ENCODE data around the gene EYA3. TPM values are rescaled to one million over a fixed set of nuclear protein-coding genes. Genes with fewer than 3 reads are reported as not detected.

The EYA3 gene
- total RNA-seq, 1 experiment from 2014 or later = 32.7 TPM

- Histone ChIP-seq H3K23me2 (ENCODE audit: insufficient read length, low read depth, low read length, poor library complexity, severe bottlenecking) (no peaks in the 10 kb centered on the region), H2BK12ac (ENCODE audit: insufficient read length, low read depth, low read length) (no peak overlapping the region), H2AK5ac (ENCODE audit: insufficient read length, low read length) (no peak overlapping the region), H3K18ac (ENCODE audit: insufficient read length, low read depth, low read length) (no peak overlapping the region), H3K14ac (ENCODE audit: insufficient read depth, low read length) (no peak overlapping the region), H4K8ac (replicated peaks; ENCODE audit: insufficient read length, low read depth, low read length) (no peak overlapping the region), H3K79me1 (ENCODE audit: insufficient read depth, low read depth, low read length, poor library complexity, severe bottlenecking) (no peaks in the 10 kb centered on the region), H3K79me2 (ENCODE audit: insufficient read depth, low read length) (no peaks in the 10 kb centered on the region), H3K23ac (ENCODE audit: insufficient read length, low read depth, low read length) (no peak overlapping the region), H2BK120ac (ENCODE audit: low read depth, low read length, poor library complexity, severe bottlenecking) (no peak overlapping the region), H2BK5ac (ENCODE audit: insufficient read length, low read length) (no peak overlapping the region), H3K4ac (ENCODE audit: low read depth, low read length) (no peak overlapping the region), H4K20me1 (ENCODE audit: control insufficient read depth, insufficient read depth, insufficient read length) (no peaks in the 10 kb centered on the region), H3K56ac (ENCODE audit: insufficient read length, low read depth, low read length) (no peak overlapping the region), H3K9ac (ENCODE audit: extremely low read depth, insufficient read length, low read length) (no peak overlapping the region), H4K5ac (ENCODE audit: insufficient read length, low read depth, low read length) (no peak overlapping the region), H3K4me1 (ENCODE audit: insufficient read depth, low read length) (no peaks in the 10 kb centered on the region), H2BK20ac (ENCODE audit: low read depth, low read length, poor library complexity, severe bottlenecking) (no peak overlapping the region), H3K4me2 (ENCODE audit: insufficient read depth, insufficient read length, low read length) (no peak overlapping the region), H3T11ph (ENCODE audit: low read length) (no peak overlapping the region), H3K27ac (ENCODE audit: insufficient read length, low read depth, low read length) (no peak overlapping the region), H2AFZ (ENCODE audit: low read length) (no peak overlapping the region), H3K27me3 (ENCODE audit: insufficient read depth, low read length) (no peaks in the 10 kb centered on the region), H2BK15ac (ENCODE audit: low read depth, low read length) (no peak overlapping the region), H3K9me3 (ENCODE audit: control insufficient read depth, low read depth, low read length) (no peaks in the 10 kb centered on the region), H4K91ac (ENCODE audit: insufficient read length, low read depth, low read length) (no peak overlapping the region)
- peaks cover 7 to 42% (median 33%) of the 10 kb centered on the region in 3 experiments; a peak in 6 of 7 replicates for H3K36me3 Mint-ChIP-seq (ENCODE audit: insufficient read depth in 1 of 3, low read depth in 3 of 3)
- no peak overlapping the region for H3K4me3 Mint-ChIP-seq
- no peak for TF ChIP-seq CTCF (conservative IDR thresholded peaks at IDR 0.05)
- no peaks in the 10 kb centered on the region for H3K27me3 Mint-ChIP-seq (ENCODE audit: low read depth)
- no peaks in the 10 kb centered on the region for H3K9me3 Mint-ChIP-seq
- H3K4me1 Mint-ChIP-seq = no peaks in the 10 kb centered on the region
- DNase-seq = no peak
- no CpG with 5 or more reads among the region's 10 CpGs for WGBS (ENCODE audit: extremely low coverage, insufficient read length, low lambda C conversion rate)
- H3K27ac Mint-ChIP-seq = no peak overlapping the region
Measured at GRCh38 chr1:28002600-28002999, 85.8 kb downstream of the EYA3 start.

Data from H9 (cell line).